Endodermal cell (in vitro differentiated cells): Measurements from ENCODE around the gene KIRREL3. TPM values are rescaled to one million over a fixed set of nuclear protein-coding genes. Genes with fewer than 3 reads are reported as not detected.

Source experiments
- DNase-seq: peaks from one replicate; pipeline ENCODE4 v3.0.0-alpha.2; 2017
- H3K27ac ChIP-seq: 2 replicates; pipeline ENCODE4 v1.5.1; 2013; ENCODE audit warnings: mild to moderate bottlenecking, low read depth, low read length, moderate library complexity
- H3K27me3 ChIP-seq: 2 replicates; pipeline ENCODE4 v1.6.1; 2013; ENCODE audit warnings: mild to moderate bottlenecking, low read length, moderate library complexity; ENCODE audit not compliant: insufficient read depth, control insufficient read depth, poor library complexity, severe bottlenecking
- H3K36me3 ChIP-seq: 2 replicates; pipeline ENCODE4 v1.7.0; 2013; ENCODE audit warnings: mild to moderate bottlenecking, low read length, moderate library complexity; ENCODE audit not compliant: control insufficient read depth, insufficient read depth
- H3K4me1 ChIP-seq: one replicate; pipeline ENCODE4 v1.7.0; 2013; ENCODE audit warnings: low read length; ENCODE audit not compliant: control insufficient read depth, insufficient read depth
- H3K4me3 ChIP-seq: 2 replicates; pipeline ENCODE4 v1.5.1; 2013; ENCODE audit warnings: mild to moderate bottlenecking, low read length, moderate library complexity
- H3K9ac ChIP-seq: 2 replicates; pipeline ENCODE4 v1.6.1; 2013; ENCODE audit warnings: mild to moderate bottlenecking, low read length, moderate library complexity; ENCODE audit not compliant: poor library complexity, severe bottlenecking; ENCODE audit errors: extremely low read depth
- H3K9me3 ChIP-seq: 2 replicates; pipeline ENCODE4 v1.6.1; 2013; ENCODE audit warnings: mild to moderate bottlenecking, low read length, moderate library complexity; ENCODE audit not compliant: control insufficient read depth
- H3K27ac Mint-ChIP-seq: 2 replicates; pipeline ENCODE4 v1.8.0; 2020; ENCODE audit warnings: mixed read lengths
- H3K27me3 Mint-ChIP-seq: 2 replicates; pipeline ENCODE4 v1.8.0; 2021; ENCODE audit warnings: mild to moderate bottlenecking, mixed read lengths; ENCODE audit not compliant: insufficient read depth
- H3K36me3 Mint-ChIP-seq: 2 replicates; pipeline ENCODE4 v1.8.0; 2020; ENCODE audit warnings: low read depth, mixed read lengths
- H3K4me1 Mint-ChIP-seq: 2 replicates; pipeline ENCODE4 v1.8.0; 2020; ENCODE audit warnings: mixed read lengths
- H3K4me3 Mint-ChIP-seq: 2 replicates; pipeline ENCODE4 v1.8.0; 2020; ENCODE audit warnings: mild to moderate bottlenecking, moderate library complexity, mixed read lengths
- H3K9me3 Mint-ChIP-seq: 2 replicates; pipeline ENCODE4 v1.8.0; 2020; ENCODE audit warnings: mild to moderate bottlenecking, mixed read lengths
- WGBS, 2 experiments: methylation state at CpG; one replicate each; pipeline versions ENCODE4 v1.1.5 to v1.1.7; 2013; ENCODE audit warnings: missing lambda C conversion rate in 2 of 2, mixed read lengths in 1 of 2; ENCODE audit not compliant: insufficient coverage in 1 of 2, insufficient read length in 1 of 2; 5-methylcytosine and 5-hydroxymethylcytosine counted together
- total RNA-seq, 2 donors: library from RNA; stranded (reverse); fragmentation: NEBNext Ultra II Directional in 1 of 2; extraction: Animal tissue kit (Norgen Biotek cat#: 25700) in 1 of 2; gene quantifications; 2 replicates in 1 of 2; 3 replicates in 1 of 2; pipeline ENCODE4 v1.2.1, GENCODE V29; 2021
- TF ChIP-seq, protein P1 (sequence below): fragments of 200-600 bp; sonication (generic); conservative IDR thresholded peaks from 2 replicates; pipeline ENCODE4 v1.5.0; 2021; ENCODE audit warnings: antibody characterized with exemption, mild to moderate bottlenecking

Gene KIRREL3
- total RNA-seq, 2 donors from 2014 or later: 1.1 to 1.4 TPM

DNA sequence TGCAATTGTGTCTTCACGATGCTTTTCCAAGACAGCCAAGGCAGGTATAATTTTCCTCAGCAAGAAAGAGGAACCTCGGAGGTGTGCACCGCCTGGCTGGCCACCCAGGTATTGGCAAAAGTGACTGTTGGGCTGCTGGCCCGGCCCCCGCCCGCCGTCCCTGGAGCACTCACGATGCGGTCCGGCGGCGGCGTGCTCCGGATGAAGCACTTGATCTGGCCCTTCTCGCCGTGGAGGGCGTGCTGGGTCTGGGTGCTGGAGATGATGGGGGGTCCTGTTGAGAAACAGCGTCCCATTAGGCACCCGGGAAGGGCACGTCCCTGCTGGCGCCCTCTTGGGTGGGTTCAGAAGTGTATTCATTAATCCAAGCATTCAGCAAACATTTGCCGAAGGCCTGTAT is 560.3 kb downstream of the KIRREL3 start:
- Mint-ChIP-seq H3K9me3 (no peaks in the 10 kb centered on the region), H3K4me1 (peaks cover 16% of the 10 kb centered on the region), H3K36me3 (no peaks in the 10 kb centered on the region), H3K4me3 (no peak overlapping the region), H3K27ac (no peak overlapping the region), H3K27me3 (no peaks in the 10 kb centered on the region)
- peaks cover 9% of the 10 kb centered on the region for H3K4me1 ChIP-seq
- no peak overlapping the region for H3K4me3 ChIP-seq
- DNase-seq: no peak
- H3K27me3 ChIP-seq: no peaks in the 10 kb centered on the region
- 89 to 96% methylated on average over 16 to 22 of the region's 22 CpGs for WGBS, 2 experiments
- no peaks in the 10 kb centered on the region for H3K36me3 ChIP-seq
- TF ChIP-seq, protein P1, sequence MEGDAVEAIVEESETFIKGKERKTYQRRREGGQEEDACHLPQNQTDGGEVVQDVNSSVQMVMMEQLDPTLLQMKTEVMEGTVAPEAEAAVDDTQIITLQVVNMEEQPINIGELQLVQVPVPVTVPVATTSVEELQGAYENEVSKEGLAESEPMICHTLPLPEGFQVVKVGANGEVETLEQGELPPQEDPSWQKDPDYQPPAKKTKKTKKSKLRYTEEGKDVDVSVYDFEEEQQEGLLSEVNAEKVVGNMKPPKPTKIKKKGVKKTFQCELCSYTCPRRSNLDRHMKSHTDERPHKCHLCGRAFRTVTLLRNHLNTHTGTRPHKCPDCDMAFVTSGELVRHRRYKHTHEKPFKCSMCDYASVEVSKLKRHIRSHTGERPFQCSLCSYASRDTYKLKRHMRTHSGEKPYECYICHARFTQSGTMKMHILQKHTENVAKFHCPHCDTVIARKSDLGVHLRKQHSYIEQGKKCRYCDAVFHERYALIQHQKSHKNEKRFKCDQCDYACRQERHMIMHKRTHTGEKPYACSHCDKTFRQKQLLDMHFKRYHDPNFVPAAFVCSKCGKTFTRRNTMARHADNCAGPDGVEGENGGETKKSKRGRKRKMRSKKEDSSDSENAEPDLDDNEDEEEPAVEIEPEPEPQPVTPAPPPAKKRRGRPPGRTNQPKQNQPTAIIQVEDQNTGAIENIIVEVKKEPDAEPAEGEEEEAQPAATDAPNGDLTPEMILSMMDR: no peak
- no peak overlapping the region for H3K27ac ChIP-seq
- H3K9ac ChIP-seq: no peak overlapping the region
- H3K9me3 ChIP-seq: no peaks in the 10 kb centered on the region

DNA sequence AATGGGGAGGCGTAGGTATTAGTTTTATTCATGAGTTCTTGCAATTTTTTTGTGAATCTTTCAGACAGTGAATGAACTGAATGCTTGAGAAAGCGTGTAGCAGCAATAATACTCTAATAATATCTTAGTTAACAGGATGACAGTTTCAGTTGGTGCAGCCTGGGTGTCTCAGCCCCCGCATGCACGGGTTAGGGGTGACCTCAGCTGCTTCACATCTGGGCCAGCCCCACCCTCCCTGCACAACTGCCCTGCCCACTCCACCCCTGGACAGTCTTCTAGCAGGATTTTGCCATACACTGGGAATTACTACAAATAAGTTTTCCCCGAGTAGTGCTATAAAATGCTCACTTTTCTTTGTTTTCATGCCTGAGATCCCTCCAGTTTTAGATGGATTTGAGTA is 561.9 kb downstream of the KIRREL3 start:
- Histone ChIP-seq H3K9ac (no peak overlapping the region), H3K9me3 (no peaks in the 10 kb centered on the region), H3K36me3 (no peaks in the 10 kb centered on the region), H3K27ac (no peak overlapping the region), H3K4me1 (peaks cover 9% of the 10 kb centered on the region), H3K27me3 (no peaks in the 10 kb centered on the region), H3K4me3 (no peak overlapping the region)
- Mint-ChIP-seq H3K36me3 (no peaks in the 10 kb centered on the region), H3K27me3 (no peaks in the 10 kb centered on the region), H3K4me1 (peaks cover 24% of the 10 kb centered on the region), H3K9me3 (no peaks in the 10 kb centered on the region), H3K27ac (no peak overlapping the region), H3K4me3 (no peak overlapping the region)
- 90 to 93% methylated on average over 4 of the region's 5 CpGs for WGBS, 2 experiments
- TF ChIP-seq, protein P1: no peak
- no peak for DNase-seq

DNA sequence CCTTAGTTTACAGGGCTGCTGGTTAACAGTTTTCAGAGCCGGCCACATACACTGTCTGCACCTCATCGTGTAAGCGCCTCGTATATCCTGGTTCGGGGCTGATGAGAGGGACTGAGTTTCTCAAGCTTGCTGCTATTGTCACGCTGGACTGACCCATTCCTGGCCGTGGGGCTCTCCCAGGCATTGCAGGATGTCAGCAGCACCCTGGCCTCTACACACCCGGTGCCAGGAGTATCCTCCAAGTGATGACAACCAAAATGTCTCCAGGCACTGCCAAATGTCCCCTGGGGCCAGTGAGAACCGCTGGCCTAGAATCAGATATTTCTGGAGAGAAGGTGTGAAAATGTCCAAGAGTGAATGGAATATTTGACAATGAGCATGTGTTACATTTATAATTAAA is 562.3 kb downstream of the KIRREL3 start:
- Histone ChIP-seq H3K4me1 (peaks cover 9% of the 10 kb centered on the region), H3K4me3 (no peak overlapping the region), H3K9me3 (no peaks in the 10 kb centered on the region), H3K27me3 (no peaks in the 10 kb centered on the region), H3K36me3 (no peaks in the 10 kb centered on the region), H3K9ac (no peak overlapping the region), H3K27ac (no peak overlapping the region)
- Mint-ChIP-seq H3K4me3 (no peak overlapping the region), H3K9me3 (no peaks in the 10 kb centered on the region), H3K27ac (no peak overlapping the region), H3K4me1 (peaks cover 26% of the 10 kb centered on the region), H3K27me3 (no peaks in the 10 kb centered on the region), H3K36me3 (no peaks in the 10 kb centered on the region)
- 93 to 94% methylated on average over 8 to 9 of the region's 9 CpGs for WGBS, 2 experiments
- no peak for DNase-seq
- TF ChIP-seq, protein P1: no peak
